HPDE6-E6E7 (cell line): Measurements from ENCODE around the gene FIGN.
A peak's percentile ranks its signal among the peaks of the same experiment; 100 is the strongest.

Experiments
- DNase-seq: peaks from one replicate; pipeline ENCODE4 v3.0.0; 2011; ENCODE audit warnings: missing footprints; ENCODE audit errors: extremely low spot score

FIGN gene

DNA sequence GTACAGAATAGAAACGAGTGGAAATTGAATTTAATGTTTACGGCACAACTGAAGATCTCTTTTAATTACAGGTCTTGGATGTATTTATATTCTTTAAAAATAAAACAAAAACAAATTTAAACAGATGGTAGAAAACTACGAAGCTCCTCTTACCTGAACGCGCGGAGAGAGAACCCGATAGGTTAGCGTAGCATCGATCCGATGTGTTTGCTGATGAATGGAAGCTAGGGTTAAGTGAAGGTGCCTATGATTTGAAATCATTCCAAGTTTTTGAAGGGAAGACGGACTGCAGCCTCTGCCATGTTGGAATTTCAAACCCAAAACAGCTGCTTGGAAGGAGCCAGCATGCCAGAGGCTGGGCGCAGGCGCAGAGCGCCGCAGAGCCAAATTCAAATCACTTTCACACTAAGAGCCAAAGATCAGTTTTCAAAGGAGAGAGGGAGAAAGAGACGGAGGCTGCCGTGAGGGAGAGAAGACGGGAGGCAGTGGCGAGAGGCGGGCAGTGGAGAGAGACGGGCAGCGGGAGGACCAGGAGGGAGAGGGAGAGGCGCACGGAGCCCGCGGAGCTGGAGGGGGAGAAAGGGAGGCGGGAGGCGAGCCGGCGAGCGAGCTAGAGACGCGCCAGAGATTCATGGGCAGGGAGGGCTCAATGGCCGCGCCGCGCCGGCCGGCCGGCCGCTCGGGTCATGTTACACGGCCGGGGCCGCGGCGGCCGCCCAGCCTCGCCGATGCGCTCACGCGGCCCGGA, at the start of gene FIGN:
FIGN (minus strand) TSS at position 324 of the 748 bp plus-strand sequence. CDS start 1,081 bp downstream, outside the sequence.
- DNase-seq = peak; percentile 50

DNA sequence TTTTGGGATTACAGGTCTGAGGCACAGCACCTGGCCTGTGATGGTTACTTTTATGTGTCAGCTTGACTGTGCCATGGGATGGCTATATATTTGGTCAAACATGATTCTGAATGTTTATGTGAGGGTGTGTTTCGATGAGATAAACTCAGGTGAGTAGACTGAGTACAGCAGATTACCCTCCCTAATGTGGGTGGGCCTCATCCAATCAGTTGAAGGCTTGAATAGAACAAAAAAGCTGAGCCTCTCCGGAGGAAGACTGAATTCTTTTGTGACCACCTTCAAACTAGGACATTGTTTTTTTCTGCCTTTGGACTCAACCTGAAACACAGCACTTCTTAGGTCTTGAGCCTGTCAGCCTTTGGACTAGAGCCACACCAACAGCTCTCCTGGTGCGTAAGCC, 49.4 kb upstream of the FIGN start:
- DNase-seq = no peak

DNA sequence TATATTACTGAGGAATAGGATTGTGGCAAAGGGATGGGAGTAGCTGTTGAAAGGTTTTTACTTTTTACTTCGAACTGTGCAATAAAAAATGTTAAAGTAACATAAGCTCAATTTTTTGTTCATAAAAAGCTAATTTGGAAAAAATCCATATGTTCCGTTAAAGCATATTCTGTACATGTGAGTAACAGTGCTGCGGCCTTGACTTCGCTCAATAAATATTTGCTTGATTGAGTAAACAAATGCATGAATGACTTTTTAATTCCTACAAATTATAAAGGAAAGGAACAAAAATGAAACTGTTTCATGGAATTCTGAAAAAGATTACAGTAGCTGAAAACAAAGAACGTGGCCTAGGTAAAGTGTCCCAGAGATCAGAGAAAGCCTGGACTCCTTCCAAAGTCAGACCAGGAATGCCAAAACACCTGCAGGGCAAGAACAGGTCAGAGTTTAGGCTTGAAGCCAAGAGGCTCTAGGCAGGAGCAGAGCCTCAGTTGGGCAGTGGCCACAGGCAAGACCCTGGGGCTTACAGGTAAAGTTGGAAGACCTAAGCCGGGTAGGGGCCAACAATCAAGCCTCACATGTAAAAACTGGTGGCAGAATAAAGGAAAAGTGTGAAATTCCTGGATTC, 44.3 kb upstream of the FIGN start:
- DNase-seq = peak; percentile 12

DNA sequence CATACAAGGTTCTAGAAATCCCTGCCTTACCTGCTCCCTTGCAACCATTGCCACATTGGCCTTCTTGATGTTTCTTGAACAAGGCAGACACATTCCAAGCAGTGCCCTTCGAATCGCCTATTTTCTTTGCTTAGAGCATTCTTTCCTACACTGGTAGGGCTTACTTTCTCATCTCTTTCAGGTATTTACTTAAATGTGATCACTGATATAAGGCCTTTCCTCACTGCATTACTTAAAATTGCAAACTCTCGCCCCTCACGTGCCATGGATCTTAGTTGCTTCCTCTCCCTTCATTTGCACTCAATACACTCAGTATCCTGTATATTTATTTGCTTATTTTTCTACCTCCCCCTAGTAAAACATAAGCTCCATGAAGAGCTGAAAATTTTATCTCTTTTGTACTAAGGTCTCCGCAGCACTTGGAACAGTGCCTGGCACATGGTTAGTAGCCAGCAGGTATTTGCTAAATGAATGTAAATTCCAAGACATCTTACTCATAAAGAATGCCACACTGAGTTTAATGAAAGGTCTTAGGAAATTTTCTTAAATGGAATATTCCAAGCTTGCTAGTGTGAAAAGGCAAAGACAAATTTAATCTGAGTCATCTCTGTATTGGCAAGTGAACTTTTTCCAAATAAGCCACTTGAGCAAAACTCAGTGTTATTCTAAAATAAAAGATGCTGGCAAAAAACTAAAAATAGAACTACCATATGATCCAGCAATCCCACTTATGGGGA, 42.4 kb upstream of the FIGN start:
- peak; percentile 26 for DNase-seq

DNA sequence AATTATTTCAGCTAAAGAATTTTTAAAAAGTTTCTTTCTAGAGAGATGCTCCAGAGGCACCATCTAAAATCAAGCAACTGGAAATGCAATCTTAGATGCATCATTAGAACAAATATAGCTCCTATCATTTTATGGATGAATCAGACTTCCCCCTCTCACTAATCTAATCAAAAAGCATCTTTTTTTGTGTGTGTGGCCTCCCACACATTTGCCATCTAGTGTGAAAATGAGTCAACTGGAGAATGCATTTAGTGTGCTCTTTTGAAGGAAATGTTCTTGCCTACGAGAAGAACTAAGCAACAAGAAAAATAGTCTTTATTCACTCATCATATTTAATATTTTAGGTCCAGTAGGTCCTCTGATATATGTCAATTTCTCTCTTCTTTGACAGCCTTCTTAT, 39.5 kb upstream of the FIGN start:
- no peak for DNase-seq

DNA sequence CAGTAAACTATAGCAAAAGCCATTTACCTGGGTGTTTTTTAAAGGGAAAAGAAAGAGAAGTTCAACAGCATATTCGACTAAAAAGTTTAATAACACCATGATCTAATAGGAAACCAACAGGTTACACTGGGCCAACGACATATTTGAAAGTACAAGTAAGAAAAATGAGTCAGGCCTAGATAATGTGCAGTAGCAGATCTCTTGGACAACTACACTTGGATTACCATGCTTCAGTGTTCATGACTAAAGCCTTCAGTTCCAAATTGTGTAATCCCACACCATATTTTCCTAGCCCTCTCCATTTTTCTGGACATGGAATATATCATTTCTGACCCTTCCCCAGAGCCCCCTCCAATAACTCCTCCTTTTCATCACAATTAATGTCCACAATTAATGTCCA, 39.1 kb upstream of the FIGN start:
- peak; percentile 81 for DNase-seq

DNA sequence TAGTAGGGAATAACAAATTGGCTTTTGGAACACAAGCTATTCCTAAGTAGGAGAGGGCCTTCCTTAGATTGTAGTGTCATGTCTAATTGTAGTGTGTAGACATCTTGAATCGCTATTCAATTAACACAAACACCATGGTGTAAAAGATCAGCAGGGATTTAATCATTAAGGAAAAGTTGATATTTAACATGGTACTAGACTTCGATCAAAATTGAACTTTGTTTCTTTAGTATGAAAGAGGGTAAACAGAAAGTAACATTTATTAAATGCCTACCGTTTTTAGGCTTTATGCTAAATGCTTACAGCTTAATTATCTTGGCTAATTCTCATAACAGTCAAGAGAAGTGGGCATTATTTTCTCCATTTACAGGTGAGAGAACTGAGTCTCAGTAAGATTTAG, 37.5 kb upstream of the FIGN start:
- no peak for DNase-seq

- peak; percentile 46 for DNase-seq
Observed at GRCh38 chr2:163771596-163771995, 35.8 kb upstream of the FIGN start.

- no peak for DNase-seq
Observed at GRCh38 chr2:163768881-163769695, 33.3 kb upstream of the FIGN start.

DNA sequence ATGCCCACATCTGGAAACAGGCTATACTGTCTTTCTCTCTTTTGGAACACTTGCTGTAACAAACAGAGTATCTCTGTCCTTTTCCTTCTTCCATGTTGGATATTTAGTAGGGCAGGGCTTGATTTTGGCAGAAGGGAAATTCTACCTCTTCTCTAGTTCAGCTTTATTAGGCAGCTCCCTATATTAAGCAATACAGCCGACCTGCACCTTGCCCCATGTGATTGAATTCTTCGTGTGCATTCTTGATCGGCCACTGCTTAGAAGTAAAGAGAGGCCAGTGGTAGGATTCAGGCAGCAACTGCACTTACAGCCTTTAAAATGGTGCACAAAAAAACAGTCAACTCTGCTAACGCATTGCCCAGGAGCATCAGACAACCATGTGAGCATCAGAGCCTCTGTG, 31.3 kb upstream of the FIGN start:
- no peak for DNase-seq

GRCh38 chr2:163764566-163764965, 28.8 kb upstream of the FIGN start:
- DNase-seq = no peak

GRCh38 chr2:163759013-163759412, 23.2 kb upstream of the FIGN start:
- no peak for DNase-seq

- DNase-seq = no peak
Observed at GRCh38 chr2:163757814-163758213, 22.0 kb upstream of the FIGN start.

- DNase-seq = no peak
Observed at GRCh38 chr2:163756588-163756987, 20.8 kb upstream of the FIGN start.

- DNase-seq = no peak
Observed at GRCh38 chr2:163755366-163755765, 19.6 kb upstream of the FIGN start.

DNA sequence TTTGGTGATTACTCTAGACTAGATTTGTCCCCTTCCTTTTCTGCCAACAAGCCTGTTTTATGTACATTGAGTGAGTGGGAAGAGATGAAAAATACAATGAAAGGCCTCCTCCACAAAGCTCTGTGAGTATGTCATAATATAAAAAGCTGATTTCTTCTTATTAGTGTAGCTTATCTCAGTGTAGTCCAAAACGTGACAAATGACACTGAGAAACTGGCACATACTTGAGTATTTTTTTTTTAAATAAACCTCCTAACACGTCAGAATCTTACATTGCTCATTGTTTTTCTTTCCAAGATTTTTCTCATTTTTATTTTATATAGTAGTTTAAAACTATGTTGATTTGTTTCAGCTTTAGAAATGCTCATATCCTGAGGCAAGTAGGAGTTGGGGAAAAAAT, 17.9 kb upstream of the FIGN start:
- DNase-seq = no peak

DNA sequence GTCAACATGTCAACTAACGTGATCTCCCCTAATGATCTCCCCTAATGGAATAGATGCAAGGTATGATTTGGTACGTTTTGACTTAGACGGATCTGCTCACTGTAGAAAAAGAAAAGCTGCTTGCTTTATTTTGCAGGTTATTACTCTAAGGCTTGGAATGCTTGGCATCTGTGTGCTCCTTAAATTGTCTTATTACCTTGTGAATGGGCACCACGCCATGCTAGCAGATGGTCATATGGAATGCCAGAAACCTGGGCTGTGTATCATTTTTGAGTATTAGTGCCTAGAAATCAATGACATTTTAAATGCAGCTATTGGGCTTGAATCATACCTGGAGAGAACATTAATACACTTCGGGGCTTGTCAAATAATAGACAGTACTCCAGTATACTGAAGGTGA, 16.5 kb upstream of the FIGN start:
- no peak for DNase-seq

DNA sequence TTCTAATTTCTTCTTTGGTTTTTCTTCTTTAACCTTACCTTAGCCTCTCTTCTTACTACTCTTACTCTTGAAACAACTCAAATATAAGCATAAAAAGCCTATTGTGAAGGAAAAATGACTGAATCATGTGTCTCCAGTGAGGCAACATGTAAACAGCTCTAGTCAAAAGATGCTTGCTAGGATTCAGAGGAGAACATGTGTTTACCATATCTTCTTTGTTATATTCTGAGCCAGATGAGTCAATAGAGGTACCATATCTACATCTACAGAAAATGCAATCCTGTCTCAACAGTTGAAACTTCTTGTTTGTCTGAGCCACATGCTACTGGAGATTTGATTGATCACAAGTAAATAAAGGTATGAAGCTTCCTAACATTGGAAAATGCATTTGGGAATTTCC, 15.9 kb upstream of the FIGN start:
- DNase-seq = no peak

DNA sequence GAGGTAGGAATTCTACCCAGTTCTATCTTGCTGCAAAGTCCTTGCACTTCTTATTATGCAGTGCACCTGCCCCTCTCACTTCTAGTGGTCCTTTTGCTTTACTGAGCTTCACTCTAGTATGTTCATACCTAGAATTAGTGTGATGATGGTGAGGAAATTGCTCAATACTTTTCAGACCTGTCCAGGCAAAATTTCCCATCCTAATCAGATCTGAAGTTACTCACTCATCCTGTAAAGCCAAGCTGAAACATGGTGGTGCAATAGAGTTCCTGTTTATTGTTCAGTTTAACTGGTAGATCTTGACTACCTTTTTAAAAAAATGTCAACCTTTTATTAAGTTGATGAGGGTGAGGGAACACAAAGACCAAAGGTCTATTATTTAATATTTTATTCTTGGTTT, 12.6 kb upstream of the FIGN start:
- DNase-seq = peak; percentile 40

DNA sequence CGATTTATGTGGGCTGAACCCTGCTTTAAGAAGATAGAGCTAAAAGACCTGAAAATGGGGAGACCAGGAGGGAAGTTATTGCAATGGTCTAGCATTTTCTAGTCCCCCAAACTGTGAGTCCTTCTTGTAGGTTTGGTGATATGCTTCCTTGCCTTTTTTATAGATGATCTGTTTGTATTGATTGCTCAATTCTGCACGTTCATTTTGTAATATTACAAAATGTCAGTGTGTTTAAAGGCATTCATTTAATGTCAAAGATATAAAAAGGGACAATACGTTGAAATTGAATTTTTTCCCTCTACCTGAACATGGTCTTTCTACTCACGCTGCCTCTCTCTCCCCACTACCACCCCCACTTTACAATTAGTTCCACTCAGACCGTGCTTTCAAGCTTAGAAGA, 5.6 kb upstream of the FIGN start:
- no peak for DNase-seq

GRCh38 chr2:163737563-163737962, 1.8 kb upstream of the FIGN start:
- DNase-seq = no peak

GRCh38 chr2:163737190-163737439, 1.3 kb upstream of the FIGN start:
- no peak for DNase-seq
